Erythroblast (primary cell): ENCODE data around the gene ULK4.

Source experiments
- GATA1 ChIP-seq: IDR thresholded peaks from 2 replicates; pipeline ENCODE4 v1.6.1; 2011; ENCODE audit warnings: low read depth, mild to moderate bottlenecking, control low read depth, low read length, moderate library complexity
- POLR2A ChIP-seq: IDR thresholded peaks from 2 replicates; pipeline ENCODE4 v1.6.1; 2011; ENCODE audit warnings: mild to moderate bottlenecking, low read length

DNA sequence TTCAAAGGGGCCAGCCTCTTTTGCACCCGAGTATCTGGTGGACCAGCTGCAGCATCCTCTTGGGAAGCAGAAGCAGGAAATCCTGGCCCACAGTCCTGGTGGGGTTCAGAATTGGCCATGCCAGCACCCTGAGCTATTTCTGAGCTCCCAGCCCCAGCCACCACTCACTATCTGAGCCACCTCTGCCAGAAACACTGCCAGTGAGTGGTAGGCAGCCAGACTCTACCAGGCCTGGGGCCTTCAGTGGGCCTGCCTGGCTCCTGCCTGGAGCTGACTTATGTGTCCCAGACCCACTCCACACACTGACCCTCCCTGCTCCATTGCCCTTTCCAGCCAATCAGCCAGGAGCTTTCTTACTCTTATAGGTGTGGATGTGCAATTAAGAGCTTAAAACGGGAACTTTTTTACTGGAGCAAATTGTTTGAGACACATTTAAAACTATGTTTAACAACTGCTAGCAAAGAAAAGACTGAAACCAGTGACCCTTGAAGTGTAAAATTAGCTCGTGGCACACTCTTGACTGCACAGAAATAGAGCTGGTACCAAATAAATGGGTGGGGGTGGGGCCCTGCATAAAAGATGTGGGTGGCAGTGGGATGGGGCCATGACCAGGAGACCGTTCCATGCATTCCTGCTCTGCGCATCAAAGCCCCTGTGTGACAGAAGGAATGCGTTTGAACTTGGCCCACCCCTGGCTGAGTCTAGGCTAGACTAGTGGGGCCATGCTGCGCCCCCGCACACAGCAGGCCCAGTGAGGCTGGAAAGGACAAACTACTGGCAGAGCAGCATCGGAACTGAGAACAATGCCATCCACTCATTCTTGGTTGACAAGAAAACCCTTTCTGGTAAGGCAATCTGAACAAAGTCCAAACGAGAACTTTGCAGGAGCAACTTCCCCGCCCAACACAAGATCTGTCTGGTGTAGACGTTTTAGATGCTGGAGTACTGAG lies 714.6 kb downstream of the ULK4 start:
- TF ChIP-seq POLR2A (no peak), GATA1 (no peak)
